GF-D8 (cell line): ENCODE results near the gene SAMD8.
"Not testable (repeated sequence)": the region's sequence is repeated elsewhere in the genome, so short reads cannot be mapped to it uniquely, and the experiment has no call there.

Experiments used
- DNase-seq: peaks from one replicate; lab custom pipeline; 2025; lab: John Stamatoyannopoulos, UW

The SAMD8 gene

DNA sequence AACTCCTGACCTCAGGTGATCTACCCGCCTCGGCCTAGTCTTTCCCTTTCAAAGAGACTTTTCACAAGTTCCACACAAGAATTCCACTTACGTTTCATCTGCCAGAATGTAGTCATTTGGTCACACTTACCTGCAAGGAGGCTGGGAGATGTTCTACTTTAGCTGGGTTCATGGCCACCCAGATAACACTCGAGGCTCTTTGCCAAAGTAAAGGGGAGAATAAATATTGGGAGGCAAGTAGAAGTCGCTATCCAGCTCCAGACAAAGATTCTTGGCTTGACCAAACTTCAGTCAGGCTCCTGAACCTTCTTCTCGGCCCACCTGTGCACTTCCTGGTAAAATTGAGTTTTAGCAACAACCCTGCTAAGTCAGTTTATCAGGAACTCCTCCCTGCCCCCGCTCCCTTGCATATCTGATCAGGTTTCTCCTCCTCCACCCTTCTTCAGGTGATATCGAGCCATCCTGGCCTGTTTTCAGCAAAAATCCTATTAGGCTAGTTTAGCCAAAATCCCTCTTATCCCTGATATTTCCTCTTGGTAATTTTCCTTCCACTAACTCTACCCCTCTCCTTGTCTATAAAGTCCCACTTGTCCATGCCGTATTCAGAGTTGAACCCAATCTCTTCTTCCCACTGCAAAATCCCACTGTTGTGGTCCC lies 25.1 kb upstream of the SAMD8 start:
- DNase-seq, result no peak

DNA sequence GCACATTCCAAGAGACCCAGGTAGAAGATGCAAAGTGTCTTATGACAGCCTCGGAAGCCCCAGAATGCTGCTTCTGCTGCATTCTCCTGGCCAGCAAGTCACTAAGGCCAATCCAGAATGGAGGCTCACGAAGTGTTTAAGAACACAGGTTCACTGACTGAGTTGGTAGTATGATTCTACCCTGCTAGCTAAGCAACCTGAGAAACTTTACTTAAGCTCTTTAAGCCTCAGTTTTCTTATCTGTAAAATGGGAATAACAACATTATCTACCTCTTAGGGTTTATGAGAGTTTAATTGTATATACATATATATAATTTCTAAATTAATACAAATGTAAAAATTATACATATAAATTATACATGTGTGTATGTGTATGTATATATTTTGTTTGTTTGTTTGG lies 22.8 kb upstream of the SAMD8 start:
- DNase-seq, result no peak

DNA sequence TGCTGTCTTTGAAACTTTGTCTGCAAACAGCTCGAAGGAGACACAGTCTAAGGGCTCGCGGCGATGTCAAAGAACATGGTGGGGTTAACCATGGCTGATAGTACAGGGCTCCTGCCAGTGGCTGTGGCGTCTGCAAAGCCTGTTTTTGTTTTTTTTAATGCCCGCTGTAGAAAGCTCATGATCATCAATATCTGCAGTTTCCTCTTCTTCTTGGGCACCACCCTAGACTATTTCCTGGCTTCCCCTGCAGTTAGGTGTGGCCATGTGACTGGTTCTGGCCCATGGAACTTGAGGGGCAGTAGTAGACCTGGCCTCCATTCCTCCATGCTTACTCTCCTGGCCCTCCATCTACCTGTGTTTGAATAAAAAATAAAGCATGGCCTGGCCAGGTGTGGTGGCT lies 21.8 kb upstream of the SAMD8 start:
- DNase-seq, result no peak

DNA sequence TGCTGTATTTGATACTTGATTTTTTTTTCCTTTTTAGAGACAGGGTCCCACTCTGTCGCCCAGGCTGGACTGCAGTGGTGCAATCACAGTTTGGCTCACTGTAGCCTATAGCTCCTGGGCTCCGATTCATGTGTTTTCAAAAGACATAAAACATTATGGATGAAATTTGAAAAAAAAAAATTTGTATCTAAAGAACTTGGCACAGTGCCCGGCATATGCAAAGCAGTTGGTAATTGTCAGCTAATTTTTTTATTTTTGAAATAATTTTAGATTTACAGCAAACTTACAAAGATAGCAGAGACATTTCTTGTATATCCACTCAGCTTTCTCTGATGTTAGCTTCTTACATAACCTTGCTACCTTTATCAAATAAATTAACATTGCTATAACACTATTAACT lies 20.3 kb upstream of the SAMD8 start:
- no peak for DNase-seq

DNA sequence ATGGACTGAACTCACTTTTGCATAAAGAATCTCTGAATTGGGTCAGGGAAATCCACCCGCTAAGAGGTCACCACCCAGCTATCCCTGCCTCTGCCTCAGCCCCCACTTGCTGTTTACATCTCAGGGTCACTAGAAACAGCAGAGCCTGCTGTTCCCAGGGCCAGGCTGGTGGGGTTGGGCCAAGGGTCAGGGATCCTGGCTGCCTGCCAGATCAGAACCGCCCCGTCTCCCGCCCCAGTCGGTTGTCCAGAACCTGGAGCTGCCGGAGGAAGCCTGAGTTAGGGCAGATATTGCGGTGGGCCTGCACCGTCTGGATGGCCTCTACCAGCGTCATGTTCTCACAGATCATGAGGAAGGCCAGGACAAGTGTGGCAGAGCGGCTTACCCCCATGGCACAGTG lies 17.0 kb upstream of the SAMD8 start:
- DNase-seq, result no peak

DNA sequence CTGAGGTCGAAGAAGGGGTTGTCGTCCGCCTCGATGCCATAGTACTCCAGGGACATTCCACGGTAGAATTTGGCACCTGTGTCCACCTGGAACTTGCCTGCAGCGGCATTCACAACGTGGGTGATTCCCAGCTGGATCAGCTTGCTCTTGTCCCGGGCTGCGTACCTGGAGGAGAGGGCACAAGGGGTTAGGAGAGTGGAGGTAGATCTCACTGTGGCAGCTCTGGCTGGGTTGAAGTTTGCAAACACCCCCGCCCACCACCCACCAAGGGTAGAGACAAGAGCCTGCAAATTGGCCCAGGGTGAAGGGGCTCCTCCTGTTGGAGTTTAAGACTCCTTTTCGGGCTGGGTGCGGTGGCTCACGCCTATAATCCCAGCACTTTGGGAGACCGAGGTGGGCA lies 15.8 kb upstream of the SAMD8 start:
- no peak for DNase-seq

DNA sequence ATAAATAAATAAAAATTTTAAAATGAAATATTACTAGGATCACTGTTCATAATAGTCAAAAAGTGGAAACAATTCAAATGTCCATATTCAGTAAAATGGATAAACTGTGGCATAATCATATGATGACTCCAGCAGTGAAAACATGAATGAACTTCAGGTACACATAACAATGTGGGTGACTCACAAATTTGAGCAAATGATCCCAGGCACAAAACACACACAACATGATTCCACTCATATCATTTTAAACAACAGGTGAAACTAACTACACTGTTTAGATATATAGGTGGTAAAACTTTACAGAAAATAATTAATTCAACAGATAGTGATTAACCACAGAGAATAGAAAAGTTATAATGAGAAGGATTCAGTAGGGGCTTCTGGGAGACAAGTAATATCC lies 14.7 kb upstream of the SAMD8 start:
- no peak for DNase-seq

DNA sequence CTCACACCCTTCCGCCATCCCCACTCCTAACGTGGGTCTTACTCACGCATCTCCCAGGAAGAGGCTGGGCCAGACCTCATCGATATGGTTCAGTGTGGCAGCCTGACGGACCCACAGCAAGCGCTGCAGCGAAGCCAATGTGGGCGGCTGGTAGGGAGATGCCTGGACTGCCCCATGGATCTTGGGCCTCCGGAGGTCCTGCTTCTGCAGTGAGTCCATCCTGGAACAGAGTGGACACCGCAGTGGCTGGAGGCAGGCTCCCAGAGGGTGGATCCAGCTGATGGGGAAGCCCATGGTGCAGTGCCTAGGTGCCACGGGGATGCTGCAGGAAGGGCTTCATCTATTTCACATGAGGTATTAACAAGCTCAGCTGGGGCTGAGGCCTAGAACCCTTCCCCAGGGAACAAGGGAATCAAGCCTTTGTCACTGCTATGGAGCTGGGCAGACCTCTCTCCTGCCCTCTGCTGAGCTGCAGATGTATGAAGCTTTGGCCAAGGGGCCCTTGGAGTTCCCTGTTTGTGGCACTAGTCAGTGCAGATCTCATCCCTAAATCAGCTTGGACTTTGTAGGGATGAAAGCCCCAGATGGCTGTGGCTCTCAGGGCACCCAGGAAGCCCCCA lies 13.7 kb upstream of the SAMD8 start:
- no peak for DNase-seq

DNA sequence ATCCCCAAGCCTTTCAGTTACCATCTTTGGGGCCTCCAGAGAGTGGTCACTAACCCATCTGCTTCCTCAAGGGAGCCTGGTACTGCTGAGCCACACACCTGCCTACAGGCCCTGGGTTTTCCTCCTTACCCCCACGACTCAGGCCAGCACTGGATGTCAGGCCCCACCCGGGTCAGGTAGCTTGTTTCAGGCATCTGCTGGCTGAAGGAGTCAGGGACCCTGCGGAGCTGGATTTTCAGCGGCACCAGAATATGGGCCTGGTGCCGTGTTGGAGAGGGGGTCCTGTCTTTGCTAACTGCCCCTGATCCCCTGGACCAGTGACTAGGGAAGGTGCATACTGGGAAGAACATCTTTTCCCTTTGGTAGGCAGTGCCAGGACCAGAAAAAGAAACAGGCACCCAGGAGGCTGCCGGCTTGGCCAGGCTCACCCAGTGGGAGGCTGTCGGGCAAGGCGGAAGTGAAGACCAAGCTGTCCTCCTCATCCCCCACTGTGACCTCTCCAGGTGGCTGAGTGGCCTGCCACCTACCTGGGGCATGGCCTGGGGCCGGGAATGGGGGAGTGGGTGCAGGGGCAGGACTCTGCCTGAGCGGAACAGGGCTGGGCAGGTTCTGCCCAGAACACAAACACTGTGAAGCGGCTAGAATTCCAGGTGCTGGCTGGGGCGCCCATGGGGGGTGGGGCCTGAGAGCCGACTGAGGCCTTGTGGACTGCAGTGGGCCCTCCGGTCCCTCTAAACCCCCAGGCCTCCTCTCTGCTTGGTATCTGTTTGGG lies 12.4 kb upstream of the SAMD8 start:
- DNase-seq, result no peak

DNA sequence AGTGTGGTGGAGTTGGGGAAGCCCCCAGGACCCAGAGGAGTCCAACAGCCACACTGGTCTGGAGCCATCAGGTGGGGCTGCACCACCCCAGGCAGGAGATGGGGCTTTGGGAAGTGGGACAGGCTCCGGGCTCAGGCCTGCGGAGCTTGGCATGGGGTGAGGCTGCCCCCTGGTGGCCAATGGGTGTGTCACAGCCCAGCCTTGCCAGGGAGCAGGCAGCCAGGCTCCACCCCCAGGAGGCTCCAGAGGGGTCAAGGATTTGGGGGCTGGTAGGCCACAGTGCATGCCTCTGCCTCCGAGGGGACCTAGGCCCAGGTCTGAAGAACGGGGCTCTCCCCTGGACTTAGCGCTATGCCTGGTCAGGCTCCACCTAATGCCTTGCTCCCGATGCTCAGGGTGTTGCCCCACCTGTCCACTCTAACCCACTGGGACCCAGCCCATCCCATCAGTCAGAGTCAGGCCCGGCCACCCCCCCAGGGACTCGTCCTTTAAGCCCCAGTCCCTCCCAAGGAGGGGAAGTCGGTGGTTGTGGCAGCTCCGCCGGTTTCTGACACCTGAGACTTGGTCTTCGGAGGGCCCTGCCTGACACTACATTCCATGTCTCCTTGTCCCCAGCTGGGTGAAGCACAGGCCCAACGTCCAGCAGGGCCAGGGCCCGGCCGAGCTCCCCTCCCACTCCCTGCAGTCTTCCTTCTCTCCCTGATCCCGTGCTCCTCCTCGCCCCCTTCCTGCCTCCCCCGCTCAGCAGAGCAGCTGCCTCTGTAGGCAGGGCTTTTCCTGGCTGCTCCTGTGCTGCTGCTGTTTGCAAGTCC lies 11.3 kb upstream of the SAMD8 start:
- DNase-seq, result no peak

DNA sequence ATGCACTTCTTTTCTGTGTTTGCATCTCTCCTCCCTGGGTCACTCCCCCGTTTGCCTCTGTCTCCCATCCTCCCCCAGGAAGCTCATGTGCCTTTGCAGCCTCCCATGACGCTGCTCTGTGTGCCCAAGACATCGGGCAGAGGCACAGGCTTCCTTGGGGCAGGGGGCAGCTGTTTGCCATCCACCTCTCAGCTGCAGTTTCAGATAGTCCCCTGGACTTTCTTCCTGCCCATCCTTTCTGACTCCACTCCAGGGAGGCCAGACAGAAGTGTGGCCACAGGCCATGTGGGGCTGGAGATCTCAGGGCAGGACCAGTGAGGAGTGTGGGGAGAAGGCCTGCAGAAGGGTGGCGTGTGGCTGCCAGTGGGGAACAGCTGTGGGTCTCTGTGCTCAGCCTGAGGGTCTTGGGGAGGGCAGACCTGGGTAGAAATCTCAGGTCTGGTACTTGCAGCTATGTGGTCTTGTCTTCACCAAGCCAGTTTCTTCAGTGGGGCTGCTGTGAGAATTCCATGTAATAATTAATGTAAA lies 10.6 kb upstream of the SAMD8 start:
- DNase-seq, result no peak

DNA sequence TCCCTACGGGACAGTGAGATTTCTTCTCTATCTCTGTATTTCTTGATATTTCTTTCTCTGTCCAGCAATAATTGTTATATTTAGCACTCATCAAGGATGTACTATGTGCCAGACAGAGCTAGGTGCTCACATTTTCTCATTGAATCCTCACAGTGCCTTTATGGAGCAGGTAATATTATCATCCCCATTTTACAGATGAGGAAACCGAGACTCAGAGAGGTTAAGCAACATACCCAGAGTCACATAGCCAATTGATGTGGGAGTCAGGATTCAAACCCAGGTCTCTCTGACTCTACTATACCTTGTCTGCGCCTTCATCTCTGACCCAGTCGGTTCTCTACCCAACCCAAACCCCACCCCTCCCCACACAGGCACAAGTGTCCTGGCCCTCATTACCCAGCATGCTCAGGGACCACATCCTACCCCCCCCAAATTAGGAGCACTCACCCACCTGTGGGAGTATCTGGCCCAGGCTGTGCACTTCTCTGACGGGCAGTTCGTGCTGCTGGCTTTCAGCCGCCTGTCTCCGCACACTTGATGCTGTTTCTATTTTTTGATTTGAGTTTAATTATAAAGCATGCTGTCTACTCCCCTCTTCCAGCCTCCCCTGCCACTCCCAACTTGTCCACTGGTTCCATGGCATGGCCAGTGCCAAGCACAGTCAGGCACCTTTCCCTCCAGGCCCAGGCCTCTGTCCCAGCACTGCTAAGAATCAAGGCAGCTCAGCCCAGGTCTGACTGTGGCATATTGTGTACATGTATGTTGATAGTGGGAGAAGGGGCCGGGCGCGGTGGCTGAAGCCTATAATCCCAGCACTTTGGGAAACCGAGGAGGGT lies 9.8 kb upstream of the SAMD8 start:
- no peak for DNase-seq

DNA sequence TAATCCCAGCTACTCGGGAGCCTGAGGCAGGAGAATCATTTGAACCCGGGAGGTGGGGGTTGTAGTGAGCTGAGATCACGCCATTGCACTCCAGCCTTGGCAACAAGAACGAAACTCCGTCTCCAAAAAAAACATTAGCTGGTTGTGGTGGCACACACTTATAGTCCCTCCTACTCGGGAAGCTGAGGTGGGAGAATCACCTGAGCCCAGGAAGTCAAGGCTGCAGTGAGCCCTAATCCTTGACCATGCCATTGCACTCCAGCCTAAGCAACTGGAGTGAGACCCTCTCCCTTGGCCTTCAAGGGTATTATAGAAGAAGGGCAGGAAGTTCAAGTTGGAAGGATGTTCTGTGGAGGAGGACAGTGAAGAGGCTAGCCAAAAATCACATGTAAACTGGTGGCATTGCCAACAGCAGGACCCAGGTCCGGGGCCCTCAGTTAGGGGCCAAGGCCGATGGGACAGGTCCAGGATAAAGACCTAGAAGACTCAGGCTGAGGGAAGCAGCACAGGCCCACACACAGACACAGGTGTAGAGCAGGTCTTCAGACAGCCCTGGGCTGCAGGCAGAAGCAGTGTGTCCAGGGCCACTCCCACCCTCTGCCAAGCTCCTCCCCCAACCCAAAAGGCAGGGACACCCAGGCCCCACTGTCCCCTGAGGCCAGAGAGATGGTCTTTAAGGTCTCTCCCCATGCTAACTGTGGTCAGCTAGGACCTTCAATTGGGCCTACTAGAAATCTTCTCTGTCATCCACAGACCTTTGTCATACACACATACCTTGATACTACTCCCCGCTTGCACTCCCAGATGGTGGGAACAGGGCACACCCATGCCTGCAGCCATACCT lies 8.4 kb upstream of the SAMD8 start:
- no peak for DNase-seq

DNA sequence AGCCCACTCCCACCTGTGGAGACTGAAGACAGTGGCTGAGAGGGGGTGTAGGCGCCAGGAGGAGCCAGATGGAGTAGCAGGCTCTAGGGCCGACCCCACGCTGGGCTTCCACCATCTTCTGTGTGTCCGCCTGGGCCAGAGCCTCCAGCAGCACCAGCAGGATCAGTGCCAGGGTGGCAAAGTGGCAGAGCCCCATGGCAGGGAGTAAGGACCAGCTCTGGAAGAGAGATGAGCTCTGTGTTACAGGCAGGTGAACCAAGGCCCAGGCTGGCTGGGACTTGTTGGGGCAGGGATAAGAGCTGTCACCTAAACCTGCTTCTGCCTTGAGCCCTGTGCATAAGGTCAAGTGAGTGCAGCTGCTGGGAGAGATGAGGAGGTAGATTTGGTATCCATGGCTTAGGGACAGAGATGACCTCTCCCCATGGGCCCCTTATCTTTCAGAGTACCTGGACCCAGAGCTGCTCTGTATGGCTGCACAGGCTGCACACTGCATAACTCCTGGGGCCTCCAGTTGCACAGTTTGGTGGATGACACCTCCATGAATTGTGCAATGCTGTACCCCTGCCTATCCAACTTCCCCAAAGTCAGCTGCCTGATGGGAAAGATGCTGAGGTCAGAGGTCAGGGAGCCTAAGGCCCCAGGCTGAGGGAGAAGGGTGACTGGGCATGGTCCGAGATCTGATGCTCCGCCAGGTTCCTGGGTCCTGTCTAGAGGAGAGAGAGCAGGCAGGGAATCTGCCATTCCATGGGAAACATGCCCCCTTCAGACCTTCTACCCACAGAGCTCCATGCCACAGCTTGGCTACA lies 7.4 kb upstream of the SAMD8 start:
- no peak for DNase-seq

DNA sequence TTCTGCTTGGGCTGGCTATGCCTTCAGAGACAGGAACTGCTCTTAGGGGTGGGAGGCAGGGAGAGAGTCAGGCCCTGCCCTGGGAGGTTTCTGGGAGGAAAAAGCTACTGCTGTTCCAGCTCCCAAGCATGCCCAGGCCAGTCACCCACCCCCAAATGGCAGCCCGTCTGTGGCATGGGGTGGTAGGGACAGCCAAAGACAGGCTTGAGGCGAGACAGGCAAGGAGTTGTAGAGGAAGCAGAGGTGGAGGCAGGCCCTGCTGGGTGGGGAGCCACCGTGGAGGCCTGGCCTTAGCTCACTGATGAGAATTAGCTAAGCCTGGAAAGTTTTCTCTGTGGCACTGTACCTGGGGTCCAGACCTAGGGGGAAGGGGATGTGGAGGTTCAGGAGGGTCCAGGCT lies 6.6 kb upstream of the SAMD8 start:
- no peak for DNase-seq

DNA sequence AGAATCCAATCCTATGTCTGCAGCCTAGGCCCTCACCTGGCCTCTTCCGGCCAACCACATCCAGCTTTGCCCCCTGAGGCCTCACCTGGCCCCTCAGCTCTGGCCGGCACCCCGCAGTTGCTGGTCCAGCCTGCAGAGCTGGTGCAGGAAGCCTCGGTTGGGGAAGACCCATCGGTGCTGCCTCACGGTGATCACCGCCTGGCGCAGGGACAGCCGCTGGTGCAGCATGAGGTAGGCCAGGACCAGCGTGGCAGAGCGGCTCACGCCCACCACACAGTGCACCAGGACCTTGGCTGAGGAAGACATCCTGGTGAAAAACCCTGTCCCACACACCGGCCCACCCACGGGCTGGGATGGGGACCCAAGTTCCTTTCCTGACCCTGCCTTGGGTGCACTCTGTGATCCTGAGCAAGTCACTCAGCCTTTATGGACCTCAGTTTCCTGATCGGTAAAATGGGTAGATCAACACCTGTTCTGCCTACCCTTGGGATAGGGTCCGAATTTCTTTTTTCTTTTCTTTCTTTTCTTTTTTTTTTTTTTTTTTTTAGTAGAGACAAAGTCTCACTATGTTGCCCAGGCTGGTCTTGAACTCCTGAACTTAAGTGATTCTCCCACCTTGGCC lies 5.8 kb upstream of the SAMD8 start:
- no peak for DNase-seq

DNA sequence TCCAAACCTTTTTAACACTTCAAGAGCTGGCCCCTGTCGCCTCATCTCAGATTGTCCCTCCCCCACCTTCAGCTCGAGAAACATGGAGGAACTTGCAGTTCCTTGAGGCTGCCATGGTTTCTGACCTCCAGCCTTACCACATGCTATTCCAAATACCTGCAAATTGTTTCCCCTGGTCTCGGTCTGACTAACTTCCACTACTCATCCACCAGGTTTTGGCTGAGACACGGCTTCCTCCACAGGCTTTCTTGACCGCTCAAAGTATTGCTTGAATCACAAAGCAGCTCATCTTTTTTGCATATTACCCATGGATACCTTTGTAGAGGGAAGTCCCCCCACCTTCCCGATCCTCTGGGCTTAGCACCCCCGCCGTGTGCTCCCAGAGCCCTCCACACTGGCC lies 5.2 kb upstream of the SAMD8 start:
- DNase-seq, result no peak

DNA sequence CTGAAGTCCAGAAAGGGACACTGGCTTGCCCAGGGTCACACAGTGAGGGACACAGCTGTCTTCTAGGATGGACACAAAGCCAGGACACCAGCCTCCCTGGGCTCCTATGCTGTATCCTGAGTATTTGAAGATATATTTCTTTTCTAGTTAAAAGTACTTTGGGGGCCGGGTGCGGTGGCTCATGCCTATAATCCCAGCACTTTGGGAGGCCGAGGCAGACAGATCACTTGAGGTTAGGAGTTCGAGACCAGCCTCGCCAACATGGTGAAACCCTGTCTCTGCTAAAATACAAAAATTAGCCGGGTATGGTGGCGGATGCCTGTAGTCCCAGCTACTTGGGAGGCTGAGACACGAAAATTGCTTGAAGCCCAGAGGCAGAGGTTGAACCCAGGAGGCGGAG lies 4.6 kb upstream of the SAMD8 start:
- not testable (repeated sequence) for DNase-seq
